Activated effector memory CD4-positive, alpha-beta T cell treated with Interleukin-2 at 50 U/mL for 16 hours (primary cell): Measurements from ENCODE around the gene ABL2.
"Not testable (repeated sequence)": the region's sequence is repeated elsewhere in the genome, so short reads cannot be mapped to it uniquely, and the experiment has no call there.

ENCODE experiments used
- DNase-seq: peaks from one replicate; pipeline ENCODE4 v3.0.0-alpha.2; 2020

Gene ABL2

GRCh38 chr1:179229214-179230140 is at the start of gene ABL2:
Gene ABL2, minus strand, starts transcription at chr1:179229677. Its CDS starts 280 bp downstream, at chr1:179229397.
- peak; percentile 27 for DNase-seq

GRCh38 chr1:179278920-179279319 is 49.4 kb upstream of the ABL2 start:
- no peak for DNase-seq

- not testable (repeated sequence) for DNase-seq
These were observed 44.9 kb upstream of the ABL2 start for GRCh38 chr1:179274424-179274823.

- DNase-seq, result no peak
These were observed 39.6 kb upstream of the ABL2 start for GRCh38 chr1:179269071-179269470.

GRCh38 chr1:179264507-179264906 is 35.0 kb upstream of the ABL2 start:
- no peak for DNase-seq

- no peak for DNase-seq
These were observed 33.6 kb upstream of the ABL2 start for GRCh38 chr1:179263121-179263520.

GRCh38 chr1:179262183-179262582 is 32.7 kb upstream of the ABL2 start:
- DNase-seq, result no peak

- DNase-seq, result no peak
These were observed 24.0 kb upstream of the ABL2 start for GRCh38 chr1:179253286-179253972.

GRCh38 chr1:179252606-179253005 is 23.1 kb upstream of the ABL2 start:
- no peak for DNase-seq

- no peak for DNase-seq
These were observed 22.2 kb upstream of the ABL2 start for GRCh38 chr1:179251675-179252074.

- DNase-seq, result no peak
These were observed 18.4 kb upstream of the ABL2 start for GRCh38 chr1:179247923-179248322.

GRCh38 chr1:179245426-179245825 is 15.9 kb upstream of the ABL2 start:
- DNase-seq, result not testable (repeated sequence)

GRCh38 chr1:179241530-179242097 is 12.1 kb upstream of the ABL2 start:
- no peak for DNase-seq

GRCh38 chr1:179237222-179237621 is 7.7 kb upstream of the ABL2 start:
- DNase-seq, result no peak

- no peak for DNase-seq
These were observed 5.4 kb upstream of the ABL2 start for GRCh38 chr1:179234863-179235262.

GRCh38 chr1:179231923-179232322 is 2.4 kb upstream of the ABL2 start:
- no peak for DNase-seq

GRCh38 chr1:179230721-179231120 is 1.2 kb upstream of the ABL2 start:
- no peak for DNase-seq

- no peak for DNase-seq
These were observed 774 bp upstream of the ABL2 start for GRCh38 chr1:179230251-179230650.

- DNase-seq, result peak; percentile 2
These were observed 679 bp downstream of the ABL2 start for GRCh38 chr1:179228783-179229213.

GRCh38 chr1:179226738-179227137 is 2.7 kb downstream of the ABL2 start:
- no peak for DNase-seq

GRCh38 chr1:179224466-179224865 is 5.0 kb downstream of the ABL2 start:
- DNase-seq, result not testable (repeated sequence)

GRCh38 chr1:179221121-179221520 is 8.4 kb downstream of the ABL2 start:
- DNase-seq, result not testable (repeated sequence)

GRCh38 chr1:179217943-179218507 is 11.5 kb downstream of the ABL2 start:
- DNase-seq, result no peak
